ENCODE results near the gene ABI3BP.

ABI3BP gene

DNA sequence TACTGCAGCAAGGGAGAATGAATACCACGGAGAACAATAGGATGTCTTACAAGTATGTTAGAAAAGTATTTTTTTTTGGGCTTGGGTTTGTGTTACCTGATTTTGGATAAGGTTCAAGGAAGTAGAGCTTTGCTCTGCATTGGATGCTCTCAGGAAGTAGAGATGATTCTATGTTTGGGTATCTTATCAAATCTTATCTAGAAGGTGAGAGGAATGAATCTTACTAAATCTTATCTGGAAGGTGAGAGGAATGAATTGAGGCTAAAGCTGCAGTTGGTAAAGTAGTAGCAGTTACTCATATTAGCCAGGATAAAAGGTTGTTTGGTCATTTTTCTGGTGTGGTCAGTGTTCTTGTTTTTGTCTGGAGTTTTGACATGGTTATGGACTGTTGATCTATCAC is 266.5 kb downstream of the ABI3BP start:
- H2AFZ ChIP-seq (ENCODE audit: insufficient read depth, low read length, poor library complexity) = no peak overlapping the region

GRCh38 chr3:100725935-100726513 is 267.2 kb downstream of the ABI3BP start:
- no peaks in the 10 kb centered on the region for H3K9me3 ChIP-seq (ENCODE audit: insufficient read depth, low read depth, low read length)
- H3K18ac ChIP-seq (ENCODE audit: low read length) = no peak overlapping the region
- no peak overlapping the region for H3K27ac ChIP-seq (ENCODE audit: low read depth, low read length)
- no peak overlapping the region for H2AK5ac ChIP-seq (ENCODE audit: low read length)
- H3K4me2 ChIP-seq (ENCODE audit: low read length) = no peak overlapping the region
- H4K91ac ChIP-seq (ENCODE audit: low read depth, low read length) = no peak overlapping the region
- DNase-seq = peak; percentile 12 to 13
- H3K4ac ChIP-seq (ENCODE audit: low read depth, low read length) = no peak overlapping the region
- H3K14ac ChIP-seq (ENCODE audit: low read length) = no peak overlapping the region
- H3K36me3 ChIP-seq (ENCODE audit: control insufficient read depth in 1 of 2, insufficient read depth in 2 of 2, low read length in 2 of 2) = peaks cover 14 to 17% of the 10 kb centered on the region in 2 experiments
- no peak overlapping the region for H2BK12ac ChIP-seq (ENCODE audit: low read length)
- no peak overlapping the region for H3K23ac ChIP-seq (ENCODE audit: low read length)
- H3K4me3 ChIP-seq (ENCODE audit: low read depth, low read length) = no peak overlapping the region
- no peaks in the 10 kb centered on the region for H3K79me2 ChIP-seq (ENCODE audit: control insufficient read depth, insufficient read depth, low read length, poor library complexity)
- no peak overlapping the region for H2AFZ ChIP-seq (ENCODE audit: insufficient read depth, low read length, poor library complexity)
- no peaks in the 10 kb centered on the region for H3K79me1 ChIP-seq (ENCODE audit: low read length)
- H2BK120ac ChIP-seq (ENCODE audit: insufficient read depth, low read length, poor library complexity) = no peak overlapping the region
- H3K27me3 ChIP-seq (ENCODE audit: insufficient read depth, low read length) = no peaks in the 10 kb centered on the region
- no peaks in the 10 kb centered on the region for H3K4me1 ChIP-seq (ENCODE audit: control insufficient read depth in 1 of 2, insufficient read depth in 2 of 2, low read length in 2 of 2)
- no peak overlapping the region for H3K9ac ChIP-seq (ENCODE audit: low read length)
- WGBS (ENCODE audit: extremely low coverage, insufficient coverage, insufficient read length) = no CpG with 5 or more reads among the region's 3 CpGs
- H4K12ac ChIP-seq (ENCODE audit: low read depth, low read length) = no peak overlapping the region
- H4K8ac ChIP-seq (ENCODE audit: low read depth, low read length) = no peak overlapping the region
- H2BK5ac ChIP-seq (ENCODE audit: low read depth, low read length, poor library complexity) = no peak overlapping the region

More for the DNA sequence above, 266.5 kb downstream of the ABI3BP start:
- H2BK12ac ChIP-seq (ENCODE audit: low read length) = no peak overlapping the region
- no peak overlapping the region for H3K4me2 ChIP-seq (ENCODE audit: low read length)
- no peak overlapping the region for H3K9ac ChIP-seq (ENCODE audit: low read length)
- no peaks in the 10 kb centered on the region for H3K9me3 ChIP-seq (ENCODE audit: insufficient read depth, low read depth, low read length)
- H3K4me3 ChIP-seq (ENCODE audit: low read depth, low read length) = no peak overlapping the region
- H3K23ac ChIP-seq (ENCODE audit: low read length) = no peak overlapping the region
- peak in 1 of 2 donors; percentile 70 for DNase-seq
- no peak overlapping the region for H2BK5ac ChIP-seq (ENCODE audit: low read depth, low read length, poor library complexity)
- H4K12ac ChIP-seq (ENCODE audit: low read depth, low read length) = no peak overlapping the region
- no peak overlapping the region for H4K8ac ChIP-seq (ENCODE audit: low read depth, low read length)
- no peak overlapping the region for H3K27ac ChIP-seq (ENCODE audit: low read depth, low read length)
- no peak overlapping the region for H3K4ac ChIP-seq (ENCODE audit: low read depth, low read length)
- H2AK5ac ChIP-seq (ENCODE audit: low read length) = no peak overlapping the region
- no peak overlapping the region for H3K18ac ChIP-seq (ENCODE audit: low read length)
- no peaks in the 10 kb centered on the region for H3K79me2 ChIP-seq (ENCODE audit: control insufficient read depth, insufficient read depth, low read length, poor library complexity)
- no peaks in the 10 kb centered on the region for H3K79me1 ChIP-seq (ENCODE audit: low read length)
- WGBS (ENCODE audit: extremely low coverage, insufficient coverage, insufficient read length) = no CpG with 5 or more reads among the region's 1 CpG
- no peaks in the 10 kb centered on the region for H3K27me3 ChIP-seq (ENCODE audit: insufficient read depth, low read length)
- H4K91ac ChIP-seq (ENCODE audit: low read depth, low read length) = no peak overlapping the region
- H3K14ac ChIP-seq (ENCODE audit: low read length) = no peak overlapping the region
- H2BK120ac ChIP-seq (ENCODE audit: insufficient read depth, low read length, poor library complexity) = no peak overlapping the region
- H3K36me3 ChIP-seq (ENCODE audit: control insufficient read depth in 1 of 2, insufficient read depth in 2 of 2, low read length in 2 of 2) = peaks cover 11 to 16% of the 10 kb centered on the region in 2 experiments
- no peaks in the 10 kb centered on the region for H3K4me1 ChIP-seq (ENCODE audit: control insufficient read depth in 1 of 2, insufficient read depth in 2 of 2, low read length in 2 of 2)

- Histone ChIP-seq H4K91ac (ENCODE audit: low read depth, low read length) (no peak overlapping the region), H3K27me3 (ENCODE audit: insufficient read depth, low read length) (no peaks in the 10 kb centered on the region), H3K4me3 (ENCODE audit: low read depth, low read length) (no peak overlapping the region), H2BK120ac (ENCODE audit: insufficient read depth, low read length, poor library complexity) (no peak overlapping the region), H2BK12ac (ENCODE audit: low read length) (no peak overlapping the region), H3K79me2 (ENCODE audit: control insufficient read depth, insufficient read depth, low read length, poor library complexity) (no peaks in the 10 kb centered on the region), H3K18ac (ENCODE audit: low read length) (no peak overlapping the region), H4K12ac (ENCODE audit: low read depth, low read length) (no peak overlapping the region), H3K9me3 (ENCODE audit: insufficient read depth, low read depth, low read length) (no peaks in the 10 kb centered on the region), H3K14ac (ENCODE audit: low read length) (no peak overlapping the region), H3K4ac (ENCODE audit: low read depth, low read length) (no peak overlapping the region), H2AFZ (ENCODE audit: insufficient read depth, low read length, poor library complexity) (no peak overlapping the region), H3K9ac (ENCODE audit: low read length) (no peak overlapping the region), H3K23ac (ENCODE audit: low read length) (no peak overlapping the region), H4K8ac (ENCODE audit: low read depth, low read length) (no peak overlapping the region), H3K36me3 (ENCODE audit: control insufficient read depth in 1 of 2, insufficient read depth in 2 of 2, low read length in 2 of 2) (peaks cover 16 to 17% of the 10 kb centered on the region in 2 experiments), H3K27ac (ENCODE audit: low read depth, low read length) (no peak overlapping the region), H2AK5ac (ENCODE audit: low read length) (no peak overlapping the region), H3K4me1 (ENCODE audit: control insufficient read depth in 1 of 2, insufficient read depth in 2 of 2, low read length in 2 of 2) (no peaks in the 10 kb centered on the region), H3K4me2 (ENCODE audit: low read length) (no peak overlapping the region), H3K79me1 (ENCODE audit: low read length) (no peaks in the 10 kb centered on the region), H2BK5ac (ENCODE audit: low read depth, low read length, poor library complexity) (no peak overlapping the region)
- no peak for DNase-seq
- WGBS (ENCODE audit: extremely low coverage, insufficient coverage, insufficient read length) = no CpG with 5 or more reads among the region's 5 CpGs
Observed at GRCh38 chr3:100720426-100720825, 272.8 kb downstream of the ABI3BP start.

- Histone ChIP-seq H2BK5ac (ENCODE audit: low read depth, low read length, poor library complexity) (no peak overlapping the region), H4K91ac (ENCODE audit: low read depth, low read length) (no peak overlapping the region), H3K4me1 (ENCODE audit: control insufficient read depth in 1 of 2, insufficient read depth in 2 of 2, low read length in 2 of 2) (no peaks in the 10 kb centered on the region), H3K4me3 (ENCODE audit: low read depth, low read length) (no peak overlapping the region), H3K27ac (ENCODE audit: low read depth, low read length) (no peak overlapping the region), H3K36me3 (ENCODE audit: control insufficient read depth in 1 of 2, insufficient read depth in 2 of 2, low read length in 2 of 2) (peaks cover 16 to 19% of the 10 kb centered on the region in 2 experiments), H3K9ac (ENCODE audit: low read length) (no peak overlapping the region), H2AFZ (ENCODE audit: insufficient read depth, low read length, poor library complexity) (no peak overlapping the region), H2BK12ac (ENCODE audit: low read length) (no peak overlapping the region), H4K8ac (ENCODE audit: low read depth, low read length) (no peak overlapping the region), H3K79me1 (ENCODE audit: low read length) (no peaks in the 10 kb centered on the region), H4K12ac (ENCODE audit: low read depth, low read length) (no peak overlapping the region), H3K79me2 (ENCODE audit: control insufficient read depth, insufficient read depth, low read length, poor library complexity) (no peaks in the 10 kb centered on the region), H3K9me3 (ENCODE audit: insufficient read depth, low read depth, low read length) (no peaks in the 10 kb centered on the region), H3K14ac (ENCODE audit: low read length) (no peak overlapping the region), H2AK5ac (ENCODE audit: low read length) (no peak overlapping the region), H3K4me2 (ENCODE audit: low read length) (no peak overlapping the region), H3K4ac (ENCODE audit: low read depth, low read length) (no peak overlapping the region), H3K27me3 (ENCODE audit: insufficient read depth, low read length) (no peaks in the 10 kb centered on the region), H3K18ac (ENCODE audit: low read length) (no peak overlapping the region), H2BK120ac (ENCODE audit: insufficient read depth, low read length, poor library complexity) (no peak overlapping the region), H3K23ac (ENCODE audit: low read length) (no peak overlapping the region)
- no CpG with 5 or more reads among the region's 1 CpG for WGBS (ENCODE audit: extremely low coverage, insufficient coverage, insufficient read length)
- DNase-seq = no peak
Observed at GRCh38 chr3:100719136-100719535, 274.1 kb downstream of the ABI3BP start.

Data from trophoblast cell (in vitro differentiated cells and primary cell).